ENCODE data around the gene TTC27. TPM values are rescaled to one million over a fixed set of nuclear protein-coding genes. Genes with fewer than 3 reads are reported as not detected.
A peak's percentile ranks its signal among the peaks of the same experiment; 100 is the strongest.

The TTC27 gene
- total and polyA plus RNA-seq, 2 of the 13 experiments (the other 11 are each of a cell fraction or from before 2014, with no cell fraction given): 26.7 to 44.7 TPM

DNA sequence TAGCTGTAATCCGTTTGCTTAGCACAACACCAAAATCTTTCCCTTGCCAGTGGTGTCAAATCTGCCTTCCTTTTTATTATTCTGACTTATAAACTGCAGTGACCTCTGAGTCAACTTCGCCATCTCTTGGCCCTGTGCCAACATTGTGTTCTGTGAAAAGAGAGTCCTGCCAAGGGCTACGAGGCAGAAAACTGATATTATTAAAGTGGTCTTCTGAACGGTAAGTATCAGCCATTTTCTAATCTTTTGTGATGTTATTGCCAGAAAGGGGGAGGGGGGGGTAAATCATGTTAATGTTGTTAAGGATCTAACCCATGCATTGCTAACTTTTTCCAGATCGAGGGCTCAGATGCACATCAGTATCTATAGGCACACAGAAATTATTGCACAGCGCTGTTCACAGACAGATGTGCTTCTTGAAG lies 197.5 kb downstream of the TTC27 start:
- in situ Hi-C loops (cut with HindIII; ENCODE audit: extremely low pct_ligation_motif_present, low pct_unique_long_range_greater_than_20kb) (no loop called here), intact Hi-C loops (cut with micrococcal nuclease; ENCODE audit: unreplicated experiment) (no loop called here)
- FAIRE-seq: no peak
- ATAC-seq: no peak
- H2AFZ ChIP-seq (ENCODE audit: low read length): no peak overlapping the region
- CTCF ChIA-PET (ENCODE audit: low intra/inter-chr PET ratio, low total read pairs): no interaction called here
- H3K79me2 ChIP-seq (ENCODE audit: insufficient read depth, low read length): no peaks in the 10 kb centered on the region
- no peak for DNase-seq (ENCODE audit: low spot score)
- H3K4me3 ChIP-seq (replicated peaks in 1 of 3; ENCODE audit: insufficient read depth in 1 of 3, low read depth in 2 of 3, low read length in 3 of 3): no peak overlapping the region
- H3K4me2 ChIP-seq (ENCODE audit: low read depth, low read length): no peak overlapping the region
- no TSS peak for BruUV-seq (replicated peaks)
- H3K36me3 ChIP-seq (replicated peaks in 1 of 2; ENCODE audit: control insufficient read depth in 1 of 2, insufficient read depth in 2 of 2, low read length in 2 of 2): no peaks in the 10 kb centered on the region; a peak in 1 of 5 replicates
- no peaks in the 10 kb centered on the region for H4K20me1 ChIP-seq (ENCODE audit: insufficient read depth, low read length)
- H3K27me3 ChIP-seq (ENCODE audit: control insufficient read depth in 1 of 2, insufficient read depth in 2 of 2, low read length in 2 of 2): no peaks in the 10 kb centered on the region
- WGBS (ENCODE audit: low lambda C conversion rate): 86% methylated on average over 6 of the region's 6 CpGs
- POLR2A ChIA-PET: no interaction called here
- no peak overlapping the region for H3K9ac ChIP-seq (ENCODE audit: insufficient read depth, low read depth, low read length)
- H3K27ac ChIP-seq (ENCODE audit: extremely low read length, insufficient read depth, low read length): no peak overlapping the region
- TF ChIP-seq, protein P1, sequence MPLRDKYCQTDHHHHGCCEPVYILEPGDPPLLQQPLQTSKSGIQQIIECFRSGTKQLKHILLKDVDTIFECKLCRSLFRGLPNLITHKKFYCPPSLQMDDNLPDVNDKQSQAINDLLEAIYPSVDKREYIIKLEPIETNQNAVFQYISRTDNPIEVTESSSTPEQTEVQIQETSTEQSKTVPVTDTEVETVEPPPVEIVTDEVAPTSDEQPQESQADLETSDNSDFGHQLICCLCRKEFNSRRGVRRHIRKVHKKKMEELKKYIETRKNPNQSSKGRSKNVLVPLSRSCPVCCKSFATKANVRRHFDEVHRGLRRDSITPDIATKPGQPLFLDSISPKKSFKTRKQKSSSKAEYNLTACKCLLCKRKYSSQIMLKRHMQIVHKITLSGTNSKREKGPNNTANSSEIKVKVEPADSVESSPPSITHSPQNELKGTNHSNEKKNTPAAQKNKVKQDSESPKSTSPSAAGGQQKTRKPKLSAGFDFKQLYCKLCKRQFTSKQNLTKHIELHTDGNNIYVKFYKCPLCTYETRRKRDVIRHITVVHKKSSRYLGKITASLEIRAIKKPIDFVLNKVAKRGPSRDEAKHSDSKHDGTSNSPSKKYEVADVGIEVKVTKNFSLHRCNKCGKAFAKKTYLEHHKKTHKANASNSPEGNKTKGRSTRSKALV (CRISPR knock-in tag; IDR thresholded peaks at IDR 0.05): no peak
- TF ChIP-seq LCORL (IDR thresholded peaks at IDR 0.05): peak; percentile 84
- no peak for TF ChIP-seq LCORL (CRISPR knock-in tag; IDR thresholded peaks at IDR 0.05)
- TF ChIP-seq ZBTB42 (CRISPR knock-in tag; IDR thresholded peaks at IDR 0.05): no peak
- no peak for TF ChIP-seq ELF3 (CRISPR knock-in tag; IDR thresholded peaks at IDR 0.05)
- TF ChIP-seq, protein P2, sequence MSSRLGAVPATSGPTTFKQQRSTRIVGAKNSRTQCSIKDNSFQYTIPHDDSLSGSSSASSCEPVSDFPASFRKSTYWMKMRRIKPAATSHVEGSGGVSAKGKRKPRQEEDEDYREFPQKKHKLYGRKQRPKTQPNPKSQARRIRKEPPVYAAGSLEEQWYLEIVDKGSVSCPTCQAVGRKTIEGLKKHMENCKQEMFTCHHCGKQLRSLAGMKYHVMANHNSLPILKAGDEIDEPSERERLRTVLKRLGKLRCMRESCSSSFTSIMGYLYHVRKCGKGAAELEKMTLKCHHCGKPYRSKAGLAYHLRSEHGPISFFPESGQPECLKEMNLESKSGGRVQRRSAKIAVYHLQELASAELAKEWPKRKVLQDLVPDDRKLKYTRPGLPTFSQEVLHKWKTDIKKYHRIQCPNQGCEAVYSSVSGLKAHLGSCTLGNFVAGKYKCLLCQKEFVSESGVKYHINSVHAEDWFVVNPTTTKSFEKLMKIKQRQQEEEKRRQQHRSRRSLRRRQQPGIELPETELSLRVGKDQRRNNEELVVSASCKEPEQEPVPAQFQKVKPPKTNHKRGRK (CRISPR knock-in tag; IDR thresholded peaks at IDR 0.05): no peak
- TF ChIP-seq, protein P3, sequence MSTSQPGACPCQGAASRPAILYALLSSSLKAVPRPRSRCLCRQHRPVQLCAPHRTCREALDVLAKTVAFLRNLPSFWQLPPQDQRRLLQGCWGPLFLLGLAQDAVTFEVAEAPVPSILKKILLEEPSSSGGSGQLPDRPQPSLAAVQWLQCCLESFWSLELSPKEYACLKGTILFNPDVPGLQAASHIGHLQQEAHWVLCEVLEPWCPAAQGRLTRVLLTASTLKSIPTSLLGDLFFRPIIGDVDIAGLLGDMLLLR (CRISPR knock-in tag; IDR thresholded peaks at IDR 0.05): no peak
- no peak for TF ChIP-seq NKX3-1 (CRISPR knock-in tag; IDR thresholded peaks at IDR 0.05)
- no peaks in the 10 kb centered on the region for H3K9me3 ChIP-seq (ENCODE audit: low read length)
- H3K4me1 ChIP-seq (ENCODE audit: insufficient read depth, low read length): no peaks in the 10 kb centered on the region

Data from HepG2 (cell line).